Stimulated activated naive B cell treated with anti-CD40 and anti-IgM and Interleukin-4, amounts not matched to agents 10 μg/mL and 1 μg/mL and 100 μg/mL, for 72 hours (primary cell): ENCODE results near the gene PNPLA6.
A peak's percentile ranks its signal among the peaks of the same experiment; 100 is the strongest.

Experiments
- ATAC-seq, 2 donors: fragments of 150-1000 bp; cut with Tn5 transposase; replicated peaks; 2 replicates each; pipeline ENCODE4 v1.10.0; 2021; ENCODE audit warnings: moderate library complexity in 1 of 2
- DNase-seq: peaks from one replicate; pipeline ENCODE4 v3.0.0; 2021
- H3K27ac Mint-ChIP-seq: one replicate; pipeline ENCODE4 v1.8.0; 2022; ENCODE audit warnings: mild to moderate bottlenecking, mixed read lengths
- H3K27me3 Mint-ChIP-seq, 2 donors: one replicate each; pipeline ENCODE4 v1.8.0; 2022; ENCODE audit warnings: mixed read lengths in 2 of 2
- H3K36me3 Mint-ChIP-seq, 2 donors: one replicate each; pipeline ENCODE4 v1.8.0; 2022; ENCODE audit warnings: mixed read lengths in 2 of 2, mild to moderate bottlenecking in 1 of 2
- H3K4me1 Mint-ChIP-seq, 2 donors: one replicate each; pipeline ENCODE4 v1.8.0; 2022; ENCODE audit warnings: mixed read lengths in 2 of 2, mild to moderate bottlenecking in 1 of 2
- H3K4me3 Mint-ChIP-seq, 2 donors: one replicate each; pipeline ENCODE4 v1.8.0; 2022; ENCODE audit warnings: mild to moderate bottlenecking in 2 of 2, mixed read lengths in 2 of 2, moderate library complexity in 1 of 2
- H3K9me3 Mint-ChIP-seq, 2 donors: one replicate each; pipeline ENCODE4 v1.8.0; 2022; ENCODE audit warnings: mixed read lengths in 2 of 2, mild to moderate bottlenecking in 1 of 2

The PNPLA6 gene

DNA sequence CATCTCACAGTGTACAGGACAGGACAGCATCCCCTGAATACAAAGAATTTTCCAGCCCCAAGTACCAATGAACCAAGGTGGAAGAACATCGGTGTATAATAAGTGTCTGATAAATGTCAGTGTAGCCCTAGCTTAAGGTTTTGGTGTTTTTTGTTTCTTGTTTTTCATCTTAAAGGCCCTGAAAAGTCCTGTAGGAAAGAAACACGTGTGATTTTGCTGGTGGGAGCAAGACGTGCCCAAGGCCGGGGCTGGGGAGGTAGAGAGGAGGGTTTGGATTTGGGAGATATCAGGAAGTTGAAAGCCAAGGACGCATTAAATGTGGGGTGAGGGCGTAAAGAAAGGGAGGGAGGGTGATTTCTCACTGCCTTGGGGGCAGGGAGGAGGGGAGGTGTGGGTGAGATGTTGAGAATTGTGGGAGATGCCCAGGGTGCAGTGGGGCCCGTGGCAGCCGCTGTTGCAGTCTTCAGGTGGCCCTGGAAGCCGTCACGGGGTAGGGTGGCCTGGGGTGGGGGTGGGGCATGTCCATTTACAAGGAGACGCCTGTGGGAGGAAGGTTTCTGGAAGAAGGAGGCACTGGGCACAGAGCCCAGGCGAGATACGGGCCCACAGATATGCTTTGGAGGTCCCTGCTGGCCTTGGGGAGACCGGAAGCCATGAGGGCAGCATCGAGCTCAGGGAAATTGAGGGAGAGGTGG lies 66.9 kb downstream of the PNPLA6 start:
- no peak for DNase-seq
- peaks cover 2 to 13% of the 10 kb centered on the region in 2 donors for H3K36me3 Mint-ChIP-seq
- peaks cover 0 to 5% of the 10 kb centered on the region in 2 donors for H3K4me1 Mint-ChIP-seq
- no peak overlapping the region for H3K27ac Mint-ChIP-seq
- peaks cover 7 to 9% of the 10 kb centered on the region in 2 donors for H3K9me3 Mint-ChIP-seq
- H3K27me3 Mint-ChIP-seq, result peaks cover 45 to 57% of the 10 kb centered on the region in 2 donors
- ATAC-seq, result no peak
- no peak overlapping the region for H3K4me3 Mint-ChIP-seq

DNA sequence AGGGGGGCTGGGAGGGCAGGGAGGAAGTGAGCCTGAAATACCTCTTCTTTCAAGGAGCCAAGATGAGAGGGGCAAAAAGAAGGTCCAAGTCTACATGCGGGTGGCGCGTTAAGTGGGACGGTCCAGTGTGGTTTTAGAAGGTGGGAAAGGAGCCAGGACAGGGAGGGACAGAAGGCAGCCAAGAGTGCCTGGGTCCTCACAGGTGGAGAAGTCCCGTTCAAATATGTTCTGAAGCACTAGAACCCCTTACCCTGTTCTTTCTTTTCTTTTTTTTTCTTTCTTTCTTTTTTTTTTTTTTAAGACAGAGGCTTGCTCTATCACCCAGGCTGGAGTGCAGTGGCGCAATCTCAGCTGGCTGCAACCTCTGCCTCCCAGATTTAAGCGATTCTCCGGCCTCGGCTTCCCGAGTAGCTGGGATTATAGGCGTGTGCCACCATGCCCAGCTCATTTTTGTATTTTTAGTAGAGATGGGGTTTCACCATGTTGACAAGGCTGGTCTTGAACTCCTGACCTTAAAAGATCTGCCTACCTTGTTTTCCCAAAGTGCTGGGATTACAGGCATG lies 67.5 kb downstream of the PNPLA6 start:
- H3K4me3 Mint-ChIP-seq, result no peak overlapping the region

GRCh38 chr19:7603919-7604318 lies 68.4 kb downstream of the PNPLA6 start:
- no peak overlapping the region for H3K4me3 Mint-ChIP-seq
- DNase-seq (no peak), ATAC-seq (no peak)
- H3K9me3 Mint-ChIP-seq, result peaks cover 7 to 9% of the 10 kb centered on the region in 2 donors
- H3K27me3 Mint-ChIP-seq, result peaks cover 29 to 47% of the 10 kb centered on the region in 2 donors
- no peak overlapping the region for H3K27ac Mint-ChIP-seq
- H3K4me1 Mint-ChIP-seq, result peaks cover 0 to 5% of the 10 kb centered on the region in 2 donors
- peaks cover 2 to 7% of the 10 kb centered on the region in 2 donors for H3K36me3 Mint-ChIP-seq

More for the DNA sequence above, 67.5 kb downstream of the PNPLA6 start:
- peaks cover 2 to 11% of the 10 kb centered on the region in 2 donors for H3K36me3 Mint-ChIP-seq
- no peak overlapping the region for H3K27ac Mint-ChIP-seq
- peaks cover 0 to 5% of the 10 kb centered on the region in 2 donors for H3K4me1 Mint-ChIP-seq
- H3K9me3 Mint-ChIP-seq, result peaks cover 7 to 9% of the 10 kb centered on the region in 2 donors
- H3K27me3 Mint-ChIP-seq, result peaks cover 38 to 52% of the 10 kb centered on the region in 2 donors
- no peak for ATAC-seq
- no peak for DNase-seq

DNA sequence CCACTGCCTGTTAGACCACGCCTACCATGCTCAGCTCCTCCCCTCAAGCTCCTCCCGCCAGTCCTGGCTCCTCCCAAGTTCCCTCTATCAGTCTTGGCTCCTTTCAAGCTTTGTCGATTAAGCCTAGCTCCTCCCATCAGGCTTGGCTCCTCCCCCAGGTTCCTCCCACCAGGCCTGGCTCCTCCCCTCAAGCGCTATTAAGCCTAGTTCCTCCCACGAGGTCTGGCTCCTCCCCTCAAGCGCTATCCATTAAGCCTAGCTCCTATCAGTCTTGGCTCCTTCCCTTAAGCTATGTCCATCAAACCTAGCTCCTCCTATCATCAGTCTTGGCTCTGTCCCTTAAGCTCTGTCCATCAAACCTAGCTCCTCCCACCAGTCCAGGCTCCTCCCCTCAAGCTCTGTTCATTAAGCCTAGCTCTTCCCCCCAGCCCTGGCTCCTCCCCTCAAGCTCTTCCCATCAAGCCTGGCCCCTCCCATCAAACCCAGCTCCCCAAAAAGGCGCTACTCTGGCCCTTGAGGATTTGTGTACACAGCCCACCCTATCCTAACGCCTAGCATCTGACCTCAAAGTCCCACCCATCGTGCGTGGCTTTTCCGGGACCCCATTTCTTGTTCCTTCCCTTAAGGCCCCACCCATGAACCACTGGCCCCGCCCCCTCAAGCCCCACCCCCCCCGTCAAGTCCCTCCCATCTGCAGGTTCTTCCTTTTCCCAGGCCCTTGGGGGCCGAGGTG lies 70.1 kb downstream of the PNPLA6 start:
- Mint-ChIP-seq H3K36me3 (peaks cover 2 to 7% of the 10 kb centered on the region in 2 donors), H3K4me3 (no peak overlapping the region), H3K27ac (no peak overlapping the region), H3K9me3 (peaks cover 7 to 8% of the 10 kb centered on the region in 2 donors), H3K27me3 (peaks cover 26 to 45% of the 10 kb centered on the region in 2 donors), H3K4me1 (peaks cover 0 to 5% of the 10 kb centered on the region in 2 donors)
- ATAC-seq, result peak; percentile 64 to 66
- no peak for DNase-seq

DNA sequence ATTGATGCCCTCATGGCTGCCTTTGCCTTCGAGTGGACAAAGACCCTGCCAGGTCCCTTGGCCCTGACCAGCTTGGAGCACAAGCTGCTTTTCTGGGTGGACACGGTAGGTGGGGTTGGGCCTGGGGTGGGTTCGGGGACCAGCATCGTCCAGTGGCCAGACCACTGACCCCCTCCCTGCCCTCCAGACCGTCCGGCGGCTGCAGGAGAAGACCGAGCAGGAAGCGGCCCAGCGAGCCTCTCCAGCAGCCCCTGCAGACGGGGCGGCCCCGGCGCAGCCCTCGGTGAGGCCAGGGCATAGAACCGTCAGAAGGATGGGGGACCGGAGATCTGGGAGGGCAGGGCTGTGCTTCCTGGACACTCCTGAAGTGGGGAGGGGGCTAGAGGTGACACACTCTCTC lies 70.8 kb downstream of the PNPLA6 start:
- H3K27ac Mint-ChIP-seq, result no peak overlapping the region
- peaks cover 23 to 45% of the 10 kb centered on the region in 2 donors for H3K27me3 Mint-ChIP-seq
- DNase-seq (no peak), ATAC-seq (no peak)
- H3K9me3 Mint-ChIP-seq, result peaks cover 4 to 5% of the 10 kb centered on the region in 2 donors
- H3K4me3 Mint-ChIP-seq, result no peak overlapping the region
- H3K36me3 Mint-ChIP-seq, result peaks cover 0 to 3% of the 10 kb centered on the region in 2 donors
- peaks cover 0 to 3% of the 10 kb centered on the region in 2 donors for H3K4me1 Mint-ChIP-seq

DNA sequence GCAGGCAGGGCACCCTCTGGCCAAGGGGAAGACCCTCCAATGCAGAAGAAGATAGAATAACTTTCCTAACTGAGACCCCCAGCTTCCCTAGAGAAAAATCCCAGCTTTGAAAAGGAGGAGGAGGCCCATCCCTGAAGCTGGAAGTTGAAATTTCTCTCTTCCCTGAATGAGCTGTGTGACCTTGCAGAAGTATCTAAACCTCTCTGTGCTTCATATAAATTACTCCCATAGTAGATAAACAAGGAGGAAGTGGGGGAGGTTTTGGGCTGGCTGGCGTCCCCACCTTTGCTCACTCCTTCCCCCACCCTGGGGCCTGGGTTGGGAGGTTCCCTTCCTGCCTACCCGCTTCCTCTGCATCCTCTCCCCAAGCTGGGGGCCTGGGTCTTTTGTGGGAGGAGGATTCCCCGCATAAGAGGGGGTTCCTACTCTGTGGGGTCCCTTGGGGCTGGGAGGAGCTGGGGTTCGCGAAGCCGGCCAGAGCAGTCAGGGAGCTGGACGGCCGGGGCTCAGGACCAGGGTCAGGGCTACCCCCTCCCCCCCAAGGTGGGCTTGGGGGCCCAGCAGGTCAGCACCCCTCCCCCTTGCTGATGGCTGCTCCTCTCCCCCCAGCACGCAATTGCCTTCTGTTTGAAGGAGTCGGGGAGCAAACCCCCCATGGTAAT lies 71.8 kb downstream of the PNPLA6 start:
- Mint-ChIP-seq H3K4me1 (peaks cover 0 to 3% of the 10 kb centered on the region in 2 donors), H3K36me3 (peaks cover 0 to 3% of the 10 kb centered on the region in 2 donors), H3K27me3 (peaks cover 19 to 40% of the 10 kb centered on the region in 2 donors), H3K4me3 (no peak overlapping the region), H3K27ac (no peak overlapping the region), H3K9me3 (peaks cover 4 to 5% of the 10 kb centered on the region in 2 donors)
- ATAC-seq (no peak), DNase-seq (no peak)

- Mint-ChIP-seq H3K4me1 (peaks cover 0 to 3% of the 10 kb centered on the region in 2 donors), H3K27me3 (peaks cover 18 to 33% of the 10 kb centered on the region in 2 donors), H3K4me3 (no peak overlapping the region), H3K27ac (peak overlapping the region; percentile 62), H3K9me3 (peaks cover 4 to 5% of the 10 kb centered on the region in 2 donors), H3K36me3 (peaks cover 0 to 3% of the 10 kb centered on the region in 2 donors)
- ATAC-seq (no peak), DNase-seq (no peak)
These were observed 72.5 kb downstream of the PNPLA6 start for GRCh38 chr19:7607874-7608560.

DNA sequence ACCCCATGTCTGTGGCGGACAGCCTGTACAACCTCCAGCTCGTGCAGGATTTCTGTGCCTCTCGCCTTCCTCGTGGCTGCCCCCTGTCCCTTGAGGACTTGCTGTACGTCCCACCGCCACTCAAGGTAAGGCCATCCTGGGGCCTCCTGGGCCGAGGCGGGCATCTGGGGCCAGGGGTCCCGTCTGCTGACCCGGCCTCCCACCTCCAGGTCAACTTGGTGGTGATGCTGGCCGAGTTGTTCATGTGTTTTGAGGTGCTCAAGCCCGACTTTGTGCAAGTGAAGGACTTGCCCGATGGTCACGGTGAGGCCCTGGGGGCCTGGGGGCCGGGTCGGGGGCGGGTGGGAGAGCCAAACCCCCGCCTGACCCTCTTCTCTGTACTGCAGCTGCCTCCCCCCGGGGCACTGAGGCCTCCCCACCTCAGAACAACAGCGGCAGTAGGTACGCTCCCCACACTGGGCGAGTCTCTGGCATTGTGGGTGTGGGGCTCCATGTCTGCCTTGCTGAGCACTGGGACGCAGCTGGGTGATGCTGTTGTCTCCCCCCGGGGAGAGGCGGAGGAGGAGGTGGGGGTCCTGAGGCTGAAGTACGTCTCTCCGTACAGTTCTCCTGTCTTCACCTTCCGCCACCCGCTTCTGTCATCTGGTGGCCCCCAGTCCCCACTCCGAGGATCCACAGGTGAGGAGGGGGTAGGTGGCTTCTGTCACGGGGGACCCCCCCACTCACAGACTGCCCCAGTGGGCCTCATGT lies 75.1 kb downstream of the PNPLA6 start:
- no peak overlapping the region for H3K4me3 Mint-ChIP-seq
- ATAC-seq, result no peak
- H3K27ac Mint-ChIP-seq, result no peak overlapping the region
- peaks cover 0 to 5% of the 10 kb centered on the region in 2 donors for H3K4me1 Mint-ChIP-seq
- H3K27me3 Mint-ChIP-seq, result peaks cover 2 to 7% of the 10 kb centered on the region in 2 donors
- no peak for DNase-seq
- peaks cover under 1 to 2% of the 10 kb centered on the region in 2 donors for H3K9me3 Mint-ChIP-seq
- H3K36me3 Mint-ChIP-seq, result peaks cover 0 to under 1% of the 10 kb centered on the region in 2 donors
